HG03439 (cell line): ENCODE results near the gene BCAN.
"Not testable (repeated sequence)": the region's sequence is repeated elsewhere in the genome, so short reads cannot be mapped to it uniquely, and the experiment has no call there.

Source experiments
- ATAC-seq: cut with Tn5 transposase; IDR thresholded peaks from one replicate; pipeline ENCODE4 v1.9.1; 2021; ENCODE audit warnings: mild to moderate bottlenecking, moderate library complexity; ENCODE audit not compliant: unreplicated experiment

BCAN gene

GRCh38 chr1:156615946-156616345 is 26.0 kb upstream of the BCAN start:
- no peak for ATAC-seq

- no peak for ATAC-seq
Measured at GRCh38 chr1:156616463-156616862, 25.5 kb upstream of the BCAN start.

- no peak for ATAC-seq
Measured at GRCh38 chr1:156618853-156619581, 22.9 kb upstream of the BCAN start, which contains the start of gene HAPLN2. HAPLN2 (plus strand) TSS chr1:156619415; CDS start chr1:156623491, 4,076 bp downstream.

- ATAC-seq, result no peak
Measured at GRCh38 chr1:156619582-156619955, 22.3 kb upstream of the BCAN start.

GRCh38 chr1:156622581-156623297 is 19.2 kb upstream of the BCAN start:
- no peak for ATAC-seq

GRCh38 chr1:156623946-156624813 is 17.7 kb upstream of the BCAN start:
- no peak for ATAC-seq

GRCh38 chr1:156624814-156625435 is 17.0 kb upstream of the BCAN start:
- no peak for ATAC-seq

GRCh38 chr1:156625436-156626078 is 16.4 kb upstream of the BCAN start:
- ATAC-seq, result no peak

GRCh38 chr1:156626079-156626438 is 15.9 kb upstream of the BCAN start:
- ATAC-seq, result no peak

GRCh38 chr1:156627313-156627880 is 14.5 kb upstream of the BCAN start:
- no peak for ATAC-seq

- ATAC-seq, result no peak
Measured at GRCh38 chr1:156629823-156630449, 12.0 kb upstream of the BCAN start.

- ATAC-seq, result not testable (repeated sequence)
Measured at GRCh38 chr1:156631152-156631551, 10.8 kb upstream of the BCAN start.

- no peak for ATAC-seq
Measured at GRCh38 chr1:156632355-156632754, 9.6 kb upstream of the BCAN start.

- no peak for ATAC-seq
Measured at GRCh38 chr1:156638189-156638985, 3.5 kb upstream of the BCAN start.

GRCh38 chr1:156639601-156640101 is 2.3 kb upstream of the BCAN start:
- no peak for ATAC-seq

- ATAC-seq, result no peak
Measured at GRCh38 chr1:156640842-156641706, 843 bp upstream of the BCAN start.

GRCh38 chr1:156642265-156643048 is 540 bp downstream of the BCAN start:
- ATAC-seq, result no peak
